Activated T-helper 2 cell treated with anti-CD3 and anti-CD28 coated beads, Interferon-gamma antibody, Interleukin-2, Interleukin-4, amounts not matched to agents 10 μg/mL and 5 μg/mL and 100 μg/mL, durations not matched to agents 14 hours and 24 hours and 36 hours (primary cell): ENCODE data around the gene POU2AF1. TPM values are rescaled to one million over a fixed set of nuclear protein-coding genes. Genes with fewer than 3 reads are reported as not detected.

Source experiments
- DNase-seq: peaks from one replicate; pipeline ENCODE4 v3.0.0; 2021; ENCODE audit warnings: low spot score
- H3K27ac Mint-ChIP-seq: one replicate; pipeline ENCODE4 v1.8.0; 2021; ENCODE audit warnings: mixed read lengths
- H3K27me3 Mint-ChIP-seq: one replicate; pipeline ENCODE4 v1.8.0; 2021; ENCODE audit warnings: low read depth, mixed read lengths
- H3K36me3 Mint-ChIP-seq: one replicate; pipeline ENCODE4 v1.8.0; 2021; ENCODE audit warnings: low read depth, mixed read lengths
- H3K4me1 Mint-ChIP-seq: one replicate; pipeline ENCODE4 v1.8.0; 2021; ENCODE audit warnings: low read depth, mixed read lengths
- H3K4me3 Mint-ChIP-seq: one replicate; pipeline ENCODE4 v1.8.0; 2021; ENCODE audit warnings: low read depth, mild to moderate bottlenecking, moderate library complexity, mixed read lengths
- H3K9me3 Mint-ChIP-seq: one replicate; pipeline ENCODE4 v1.8.0; 2021; ENCODE audit warnings: mixed read lengths
- intact Hi-C: fragments of 100-400 bp; cut with micrococcal nuclease; formaldehyde crosslinking; loops from one replicate; pipeline ENCODE4 v1.15.1; 2023
- total RNA-seq: library from RNA; stranded (reverse); gene quantifications from 2 replicates; pipeline ENCODE4 v1.2.3, GENCODE V29; 2022

POU2AF1 gene
- total RNA-seq, 1 donor from 2014 or later = 35.2 TPM

- Mint-ChIP-seq H3K27me3 (no peaks in the 10 kb centered on the region), H3K36me3 (no peaks in the 10 kb centered on the region), H3K27ac (no peak overlapping the region), H3K4me1 (peaks cover 19% of the 10 kb centered on the region), H3K9me3 (peaks cover 4% of the 10 kb centered on the region), H3K4me3 (no peak overlapping the region)
- DNase-seq = no peak
- intact Hi-C loops = loop anchor here (2.0 kb wide), 1 partner anchor 14 kb away; the partner anchor contains the start of gene POU2AF1
Measured at GRCh38 chr11:111392552-111392951, 13.5 kb upstream of the POU2AF1 start.

GRCh38 chr11:111391328-111392124, 12.5 kb upstream of the POU2AF1 start:
- Mint-ChIP-seq H3K4me3 (no peak overlapping the region), H3K4me1 (peaks cover 19% of the 10 kb centered on the region), H3K9me3 (peaks cover 11% of the 10 kb centered on the region), H3K36me3 (no peaks in the 10 kb centered on the region), H3K27me3 (no peaks in the 10 kb centered on the region), H3K27ac (no peak overlapping the region)
- DNase-seq = no peak
- intact Hi-C loops = loop anchor here (2.0 kb wide), 1 partner anchor 13 kb away; the partner anchor contains the start of gene POU2AF1

GRCh38 chr11:111388842-111389241, 9.8 kb upstream of the POU2AF1 start:
- Mint-ChIP-seq H3K9me3 (peaks cover 11% of the 10 kb centered on the region), H3K27me3 (no peaks in the 10 kb centered on the region), H3K4me1 (peaks cover 16% of the 10 kb centered on the region), H3K27ac (no peak overlapping the region), H3K36me3 (no peaks in the 10 kb centered on the region), H3K4me3 (no peak overlapping the region)
- DNase-seq = no peak
- intact Hi-C loops = no loop called here

GRCh38 chr11:111388420-111388819, 9.3 kb upstream of the POU2AF1 start:
- intact Hi-C loops = no loop called here
- Mint-ChIP-seq H3K4me1 (peaks cover 14% of the 10 kb centered on the region), H3K9me3 (peaks cover 11% of the 10 kb centered on the region), H3K4me3 (no peak overlapping the region), H3K27me3 (no peaks in the 10 kb centered on the region), H3K27ac (no peak overlapping the region), H3K36me3 (no peaks in the 10 kb centered on the region)
- no peak for DNase-seq

- Mint-ChIP-seq H3K27me3 (no peaks in the 10 kb centered on the region), H3K4me3 (no peak overlapping the region)
- intact Hi-C loops = no loop called here
Measured at GRCh38 chr11:111387363-111387762, 8.3 kb upstream of the POU2AF1 start.

GRCh38 chr11:111386611-111387150, 7.6 kb upstream of the POU2AF1 start:
- Mint-ChIP-seq H3K27me3 (no peaks in the 10 kb centered on the region), H3K36me3 (no peaks in the 10 kb centered on the region), H3K4me1 (peaks cover 18% of the 10 kb centered on the region), H3K27ac (no peak overlapping the region), H3K9me3 (peaks cover 11% of the 10 kb centered on the region), H3K4me3 (no peak overlapping the region)
- intact Hi-C loops = no loop called here
- DNase-seq = no peak

More at GRCh38 chr11:111387363-111387762, 8.3 kb upstream of the POU2AF1 start:
- H3K4me1 Mint-ChIP-seq = peaks cover 14% of the 10 kb centered on the region
- no peak overlapping the region for H3K27ac Mint-ChIP-seq
- H3K36me3 Mint-ChIP-seq = no peaks in the 10 kb centered on the region
- peaks cover 11% of the 10 kb centered on the region for H3K9me3 Mint-ChIP-seq
- no peak for DNase-seq

- peaks cover 37% of the 10 kb centered on the region for H3K4me1 Mint-ChIP-seq
- no peak overlapping the region for H3K27ac Mint-ChIP-seq
- H3K27me3 Mint-ChIP-seq = no peaks in the 10 kb centered on the region
- H3K9me3 Mint-ChIP-seq = peaks cover 11% of the 10 kb centered on the region
- H3K36me3 Mint-ChIP-seq = no peaks in the 10 kb centered on the region
- no peak for DNase-seq
- H3K4me3 Mint-ChIP-seq = no peak overlapping the region
- intact Hi-C loops = no loop called here
Measured at GRCh38 chr11:111384494-111384893, 5.4 kb upstream of the POU2AF1 start.

GRCh38 chr11:111382451-111382850, 3.4 kb upstream of the POU2AF1 start:
- Mint-ChIP-seq H3K4me1 (peaks cover 46% of the 10 kb centered on the region), H3K9me3 (peaks cover 7% of the 10 kb centered on the region), H3K36me3 (no peaks in the 10 kb centered on the region), H3K4me3 (no peak overlapping the region), H3K27me3 (no peaks in the 10 kb centered on the region), H3K27ac (peak overlapping the region; percentile 28)
- no peak for DNase-seq
- intact Hi-C loops = no loop called here

GRCh38 chr11:111379602-111380136, 594 bp upstream of the POU2AF1 start:
- peak overlapping the region; percentile 80 for H3K4me3 Mint-ChIP-seq
- no peak for DNase-seq
- no peaks in the 10 kb centered on the region for H3K27me3 Mint-ChIP-seq
- intact Hi-C loops = loop anchor here (1.0 to 10.0 kb wide), 9 partner anchors 8 to 1395 kb away; partner anchors contain the start of genes DIXDC1 and PPP2R1B
- H3K36me3 Mint-ChIP-seq = peaks cover 9% of the 10 kb centered on the region
- H3K27ac Mint-ChIP-seq = peak overlapping the region; percentile 98
- no peaks in the 10 kb centered on the region for H3K9me3 Mint-ChIP-seq
- peaks cover 69% of the 10 kb centered on the region for H3K4me1 Mint-ChIP-seq

GRCh38 chr11:111378185-111378860, 752 bp downstream of the POU2AF1 start:
- Mint-ChIP-seq H3K4me3 (peak overlapping the region; percentile 80), H3K9me3 (no peaks in the 10 kb centered on the region), H3K36me3 (peaks cover 12% of the 10 kb centered on the region), H3K4me1 (peaks cover 76% of the 10 kb centered on the region), H3K27me3 (no peaks in the 10 kb centered on the region), H3K27ac (peak overlapping the region; percentile 98)
- intact Hi-C loops = loop anchor here (2.0 to 10.0 kb wide), 8 partner anchors 14 to 1394 kb away; partner anchors contain the start of genes DIXDC1 and PPP2R1B
- no peak for DNase-seq

- Mint-ChIP-seq H3K27ac (peak overlapping the region; percentile 98), H3K9me3 (no peaks in the 10 kb centered on the region), H3K27me3 (no peaks in the 10 kb centered on the region), H3K36me3 (peaks cover 22% of the 10 kb centered on the region), H3K4me1 (peaks cover 80% of the 10 kb centered on the region), H3K4me3 (peak overlapping the region; percentile 60)
- no peak for DNase-seq
- intact Hi-C loops = loop anchor here (1.0 to 10.0 kb wide), 8 partner anchors 38 to 1392 kb away; partner anchors contain the start of genes DIXDC1 and PPP2R1B
Measured at GRCh38 chr11:111376181-111376871, 2.7 kb downstream of the POU2AF1 start.

- H3K36me3 Mint-ChIP-seq = peaks cover 36% of the 10 kb centered on the region
- H3K9me3 Mint-ChIP-seq = no peaks in the 10 kb centered on the region
- DNase-seq = no peak
- no peaks in the 10 kb centered on the region for H3K27me3 Mint-ChIP-seq
- H3K27ac Mint-ChIP-seq = peak overlapping the region; percentile 33
- H3K4me3 Mint-ChIP-seq = no peak overlapping the region
- peaks cover 73% of the 10 kb centered on the region for H3K4me1 Mint-ChIP-seq
- intact Hi-C loops = loop anchor here (10.0 kb wide), 3 partner anchors 391 to 1389 kb away; partner anchors contain the start of gene PPP2R1B
Measured at GRCh38 chr11:111373590-111373989, 5.5 kb downstream of the POU2AF1 start.
